ENCODE measurements around the gene ANO5. TPM values are rescaled to one million over a fixed set of nuclear protein-coding genes. Genes with fewer than 3 reads are reported as not detected.

Gene ANO5
- total RNA-seq, 3 donors from 2014 or later = 7.8 to 10.2 (median 9.9) TPM

DNA sequence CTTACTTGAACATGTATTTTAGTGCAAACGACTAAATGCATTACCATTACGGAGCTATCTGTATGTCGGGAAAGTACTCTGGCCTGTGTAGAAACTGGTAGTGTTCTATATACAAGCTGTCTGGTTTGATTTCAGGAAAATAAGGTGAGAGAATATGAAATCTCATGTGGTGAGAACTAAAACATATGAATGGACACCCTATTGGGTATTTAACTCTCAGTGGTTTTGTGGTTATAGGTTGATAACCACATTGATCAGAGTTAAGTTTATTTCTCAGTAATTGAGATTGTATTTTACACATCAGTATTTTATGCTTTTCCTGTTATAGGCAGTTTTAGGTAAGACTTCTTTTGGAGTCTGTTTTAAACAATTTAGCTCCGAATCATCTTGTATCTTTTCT, 10.4 kb downstream of the ANO5 start:
- Histone ChIP-seq H3K4me1 (ENCODE audit: low read depth) (no peaks in the 10 kb centered on the region), H3K4me3 (no peak overlapping the region), H3K9me3 (no peaks in the 10 kb centered on the region), H3K36me3 (ENCODE audit: low read depth) (no peaks in the 10 kb centered on the region)
- intact Hi-C loops (cut with DNase I, micrococcal nuclease) = no loop called here
- DNase-seq (no peak), ATAC-seq (no peak)
- TF ChIP-seq, protein P1, sequence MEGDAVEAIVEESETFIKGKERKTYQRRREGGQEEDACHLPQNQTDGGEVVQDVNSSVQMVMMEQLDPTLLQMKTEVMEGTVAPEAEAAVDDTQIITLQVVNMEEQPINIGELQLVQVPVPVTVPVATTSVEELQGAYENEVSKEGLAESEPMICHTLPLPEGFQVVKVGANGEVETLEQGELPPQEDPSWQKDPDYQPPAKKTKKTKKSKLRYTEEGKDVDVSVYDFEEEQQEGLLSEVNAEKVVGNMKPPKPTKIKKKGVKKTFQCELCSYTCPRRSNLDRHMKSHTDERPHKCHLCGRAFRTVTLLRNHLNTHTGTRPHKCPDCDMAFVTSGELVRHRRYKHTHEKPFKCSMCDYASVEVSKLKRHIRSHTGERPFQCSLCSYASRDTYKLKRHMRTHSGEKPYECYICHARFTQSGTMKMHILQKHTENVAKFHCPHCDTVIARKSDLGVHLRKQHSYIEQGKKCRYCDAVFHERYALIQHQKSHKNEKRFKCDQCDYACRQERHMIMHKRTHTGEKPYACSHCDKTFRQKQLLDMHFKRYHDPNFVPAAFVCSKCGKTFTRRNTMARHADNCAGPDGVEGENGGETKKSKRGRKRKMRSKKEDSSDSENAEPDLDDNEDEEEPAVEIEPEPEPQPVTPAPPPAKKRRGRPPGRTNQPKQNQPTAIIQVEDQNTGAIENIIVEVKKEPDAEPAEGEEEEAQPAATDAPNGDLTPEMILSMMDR (IDR thresholded peaks at IDR 0.05) = no peak

DNA sequence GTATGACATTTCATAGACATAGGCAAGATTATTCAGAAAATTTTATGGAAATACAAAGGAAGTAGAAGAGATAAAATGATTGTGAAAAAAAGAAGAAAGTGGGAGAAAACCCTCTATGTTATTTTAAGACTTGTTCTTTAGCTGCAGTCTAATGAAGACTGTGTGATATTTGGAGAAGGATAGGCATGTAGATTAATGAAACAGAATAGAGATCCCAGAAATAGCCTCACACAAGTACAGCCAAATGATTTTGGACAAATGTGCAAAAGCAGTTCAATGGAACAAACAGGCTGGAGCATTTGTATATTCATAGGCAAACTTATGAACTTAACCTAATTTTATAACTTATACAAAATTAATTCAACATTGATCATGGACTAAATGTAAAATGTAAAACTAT, 14.3 kb downstream of the ANO5 start:
- no peak overlapping the region for H3K4me3 ChIP-seq
- TF ChIP-seq, protein P1 (IDR thresholded peaks at IDR 0.05) = no peak
- no peaks in the 10 kb centered on the region for H3K9me3 ChIP-seq
- ATAC-seq (no peak), DNase-seq (no peak)
- no peaks in the 10 kb centered on the region for H3K36me3 ChIP-seq (ENCODE audit: low read depth)
- no peaks in the 10 kb centered on the region for H3K4me1 ChIP-seq (ENCODE audit: low read depth)
- intact Hi-C loops (cut with DNase I, micrococcal nuclease) = no loop called here

DNA sequence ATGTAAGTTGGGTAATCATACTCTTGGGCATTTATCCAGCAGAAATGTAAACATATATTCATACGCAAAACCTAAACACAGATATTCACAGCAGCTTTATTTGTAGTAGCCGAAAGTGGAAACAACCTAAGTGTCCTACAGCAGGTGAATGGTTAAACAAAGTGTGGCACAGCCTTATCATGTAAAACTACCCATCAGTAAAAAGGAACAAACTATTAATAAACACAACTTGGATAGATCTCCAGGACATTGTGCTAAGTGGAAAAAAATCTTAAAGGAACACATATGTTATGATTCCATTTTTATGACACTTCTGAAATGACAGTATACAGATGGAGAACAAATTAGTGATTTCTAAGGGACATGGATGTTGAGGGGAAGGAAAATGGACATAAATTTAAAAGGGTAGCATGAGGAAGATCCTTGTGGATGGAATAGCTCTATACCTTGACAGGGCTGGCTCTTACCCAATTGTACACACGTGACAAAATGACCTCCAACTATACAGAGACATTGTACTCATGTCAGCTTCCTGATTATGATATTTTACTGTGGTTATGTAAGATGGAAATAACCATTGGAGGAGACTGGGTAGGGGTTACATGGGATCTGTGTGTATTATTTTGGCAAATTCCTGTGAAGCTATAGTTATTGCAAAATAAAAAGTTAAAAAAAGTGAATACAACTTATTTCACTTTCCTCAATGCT, 15.4 kb downstream of the ANO5 start:
- Histone ChIP-seq H3K36me3 (ENCODE audit: low read depth) (no peaks in the 10 kb centered on the region), H3K9me3 (no peaks in the 10 kb centered on the region), H3K4me3 (no peak overlapping the region), H3K4me1 (ENCODE audit: low read depth) (no peaks in the 10 kb centered on the region)
- peak; percentile 28 for ATAC-seq
- TF ChIP-seq, protein P1 (IDR thresholded peaks at IDR 0.05) = no peak
- intact Hi-C loops (cut with DNase I, micrococcal nuclease) = no loop called here
- DNase-seq = no peak

DNA sequence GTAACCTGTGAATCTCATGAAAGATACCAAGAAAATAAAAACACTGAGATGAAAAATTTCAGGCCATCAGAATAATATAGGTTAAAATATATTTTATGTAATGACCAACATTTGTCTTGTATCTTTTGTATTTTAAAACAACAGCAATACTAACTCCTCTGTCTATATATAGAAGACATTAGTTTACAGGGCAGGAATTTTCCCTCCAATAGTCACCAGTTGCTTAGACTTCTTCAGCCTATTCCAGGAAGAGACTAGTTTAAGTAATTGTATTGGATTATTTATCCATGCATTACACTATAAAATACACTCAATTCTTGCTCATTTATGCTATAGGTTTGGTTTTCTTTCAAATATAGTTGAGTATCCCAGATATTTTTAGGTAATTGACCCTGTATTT, 24.1 kb downstream of the ANO5 start:
- no peaks in the 10 kb centered on the region for H3K36me3 ChIP-seq (ENCODE audit: low read depth)
- ATAC-seq (no peak), DNase-seq (no peak)
- intact Hi-C loops (cut with DNase I, micrococcal nuclease) = no loop called here
- no peaks in the 10 kb centered on the region for H3K9me3 ChIP-seq
- H3K4me1 ChIP-seq (ENCODE audit: low read depth) = no peaks in the 10 kb centered on the region
- no peak overlapping the region for H3K4me3 ChIP-seq
- TF ChIP-seq, protein P1 (IDR thresholded peaks at IDR 0.05) = no peak

DNA sequence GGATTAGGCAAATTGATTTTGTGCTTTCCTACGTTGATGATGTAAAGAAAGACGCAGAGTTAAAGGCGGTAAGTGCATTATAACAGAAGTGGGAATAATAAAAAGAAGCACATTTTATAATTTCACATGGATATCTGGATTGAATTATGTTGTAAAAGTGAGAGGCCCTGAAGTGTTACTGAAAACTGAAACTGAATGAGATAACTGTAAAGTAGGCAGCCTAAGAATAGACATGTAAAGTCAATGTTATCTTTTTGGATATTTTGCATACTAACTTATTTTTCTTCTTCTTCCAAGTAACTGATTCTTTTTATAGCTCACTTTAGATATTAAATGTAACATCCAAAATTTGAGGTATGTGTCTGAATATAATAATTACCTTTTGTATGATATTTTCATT, 28.3 kb downstream of the ANO5 start:
- intact Hi-C loops (cut with DNase I, micrococcal nuclease) = no loop called here
- no peak overlapping the region for H3K4me3 ChIP-seq
- no peaks in the 10 kb centered on the region for H3K9me3 ChIP-seq
- no peak for DNase-seq
- no peaks in the 10 kb centered on the region for H3K4me1 ChIP-seq (ENCODE audit: low read depth)
- no peaks in the 10 kb centered on the region for H3K36me3 ChIP-seq (ENCODE audit: low read depth)
- TF ChIP-seq, protein P1 (IDR thresholded peaks at IDR 0.05) = no peak
- ATAC-seq = no peak

DNA sequence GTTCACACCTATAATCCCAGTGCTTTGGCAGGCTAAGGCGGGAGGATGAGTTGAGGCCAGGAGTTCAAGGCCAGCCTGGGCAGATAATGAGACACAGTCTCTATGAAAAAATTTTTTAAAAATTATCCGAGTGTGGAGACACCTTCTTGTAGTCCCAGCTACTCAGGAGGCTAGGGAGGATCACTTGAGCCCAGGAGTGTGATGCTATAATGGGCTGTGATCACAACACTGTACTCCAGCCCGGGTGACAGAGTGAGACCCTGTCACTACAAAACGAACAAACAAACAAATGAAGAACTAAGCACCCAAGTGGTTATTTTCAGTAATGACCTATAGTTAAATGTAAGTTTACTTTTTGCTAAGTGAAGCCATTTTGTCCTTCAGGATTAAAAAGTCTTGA, 32.3 kb downstream of the ANO5 start:
- intact Hi-C loops (cut with DNase I, micrococcal nuclease) = no loop called here
- no peak for ATAC-seq
- Histone ChIP-seq H3K9me3 (no peaks in the 10 kb centered on the region), H3K4me1 (ENCODE audit: low read depth) (no peaks in the 10 kb centered on the region), H3K4me3 (no peak overlapping the region), H3K36me3 (ENCODE audit: low read depth) (no peaks in the 10 kb centered on the region)
- TF ChIP-seq, protein P1 (IDR thresholded peaks at IDR 0.05) = no peak
- no peak for DNase-seq
